Sigmoid colon (tissue), 4 donors: ENCODE results near the gene TIAM1.

Source experiments
- POLR2A ChIP-seq, 2 donors: fragments of 450-650 bp; IDR thresholded peaks; one replicate each; pipeline ENCODE4 v1.6.1; 2016; ENCODE audit warnings: antibody characterized with exemption in 2 of 2, mild to moderate bottlenecking in 2 of 2, moderate library complexity in 2 of 2
- POLR2AphosphoS5 ChIP-seq, 4 donors: sonication (generic); formaldehyde crosslinking; IDR thresholded peaks; one replicate each; pipeline ENCODE4 v1.6.1; 2017; ENCODE audit warnings: antibody characterized with exemption in 4 of 4
- TF ChIP-seq, protein P1 (sequence below), 4 experiments: fragments of 450-650 bp in 3 of 4; fragments of 200-600 bp in 1 of 4; IDR thresholded peaks; one replicate each; pipeline ENCODE4 v1.5.1; 2016 to 2019; ENCODE audit warnings: antibody characterized with exemption in 4 of 4, mild to moderate bottlenecking in 3 of 4, moderate library complexity in 2 of 4

- TF ChIP-seq POLR2A (IDR thresholded peaks at IDR 0.05) (no peak), POLR2AphosphoS5 (IDR thresholded peaks at IDR 0.05) (no peak)
- TF ChIP-seq, protein P1, sequence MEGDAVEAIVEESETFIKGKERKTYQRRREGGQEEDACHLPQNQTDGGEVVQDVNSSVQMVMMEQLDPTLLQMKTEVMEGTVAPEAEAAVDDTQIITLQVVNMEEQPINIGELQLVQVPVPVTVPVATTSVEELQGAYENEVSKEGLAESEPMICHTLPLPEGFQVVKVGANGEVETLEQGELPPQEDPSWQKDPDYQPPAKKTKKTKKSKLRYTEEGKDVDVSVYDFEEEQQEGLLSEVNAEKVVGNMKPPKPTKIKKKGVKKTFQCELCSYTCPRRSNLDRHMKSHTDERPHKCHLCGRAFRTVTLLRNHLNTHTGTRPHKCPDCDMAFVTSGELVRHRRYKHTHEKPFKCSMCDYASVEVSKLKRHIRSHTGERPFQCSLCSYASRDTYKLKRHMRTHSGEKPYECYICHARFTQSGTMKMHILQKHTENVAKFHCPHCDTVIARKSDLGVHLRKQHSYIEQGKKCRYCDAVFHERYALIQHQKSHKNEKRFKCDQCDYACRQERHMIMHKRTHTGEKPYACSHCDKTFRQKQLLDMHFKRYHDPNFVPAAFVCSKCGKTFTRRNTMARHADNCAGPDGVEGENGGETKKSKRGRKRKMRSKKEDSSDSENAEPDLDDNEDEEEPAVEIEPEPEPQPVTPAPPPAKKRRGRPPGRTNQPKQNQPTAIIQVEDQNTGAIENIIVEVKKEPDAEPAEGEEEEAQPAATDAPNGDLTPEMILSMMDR (IDR thresholded peaks at IDR 0.05) = no peak
Observed at GRCh38 chr21:31225713-31226112, 118.3 kb downstream of the TIAM1 start.
